AG04449 (cell line): ENCODE results near the gene KRT26.

ENCODE experiments used
- CTCF ChIA-PET: fragments of 350-600 bp; formaldehyde crosslinking; extraction: SDS; loops from one replicate; lab custom pipeline; 2021; ENCODE audit warnings: antibody characterized with exemption; lab: Yijun Ruan, JAX
- POLR2A ChIA-PET: fragments of 400-600, 350-600 bp; formaldehyde crosslinking; extraction: SDS; loops from one replicate; lab custom pipeline; 2020; ENCODE audit warnings: antibody characterized with exemption, inconsistent platforms; lab: Yijun Ruan, JAX
- DNase-seq: peaks from one replicate; pipeline ENCODE4 v3.0.0-alpha.2; 2010; ENCODE audit warnings: low read depth, low spot score
- H3K4me3 ChIP-seq: 2 replicates; pipeline ENCODE4 v1.5.1; 2011; ENCODE audit warnings: low read depth, mild to moderate bottlenecking, control low read depth, low read length
- TF ChIP-seq, protein P1 (sequence below): IDR thresholded peaks from one replicate; pipeline ENCODE4 v1.5.1; 2011; ENCODE audit warnings: mild to moderate bottlenecking, moderate library complexity, low read length, control low read depth, inconsistent platforms; ENCODE audit not compliant: insufficient read depth; ENCODE audit errors: missing control alignments

The KRT26 gene

DNA sequence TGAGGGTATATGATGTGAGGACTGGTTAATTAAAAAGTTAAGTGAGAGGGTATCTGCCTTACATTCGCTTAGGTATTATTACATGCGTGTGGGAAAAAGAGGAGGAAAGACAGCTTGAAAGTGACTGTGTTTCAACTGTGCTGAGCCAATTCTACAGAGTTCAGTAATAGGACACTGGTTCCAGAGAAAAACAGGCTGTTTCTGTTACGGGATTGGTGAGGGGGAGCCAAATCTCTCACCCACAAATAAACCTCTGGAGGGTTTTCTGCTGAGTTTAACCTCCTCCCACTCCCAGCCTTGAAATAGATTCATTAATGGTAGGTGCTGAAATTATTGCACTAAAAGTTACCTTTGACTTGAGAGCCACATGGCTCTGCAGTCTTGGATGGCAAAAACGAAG is 3.9 kb upstream of the KRT26 start:
- H3K4me3 ChIP-seq, result no peak overlapping the region
- CTCF ChIA-PET, result interaction anchor here (1.5 to 2.1 kb wide), 2 partner anchors 16 to 157 kb away, joined by 6 to 9 read pairs; no protein-coding TSS in a partner anchor
- TF ChIP-seq, protein P1, sequence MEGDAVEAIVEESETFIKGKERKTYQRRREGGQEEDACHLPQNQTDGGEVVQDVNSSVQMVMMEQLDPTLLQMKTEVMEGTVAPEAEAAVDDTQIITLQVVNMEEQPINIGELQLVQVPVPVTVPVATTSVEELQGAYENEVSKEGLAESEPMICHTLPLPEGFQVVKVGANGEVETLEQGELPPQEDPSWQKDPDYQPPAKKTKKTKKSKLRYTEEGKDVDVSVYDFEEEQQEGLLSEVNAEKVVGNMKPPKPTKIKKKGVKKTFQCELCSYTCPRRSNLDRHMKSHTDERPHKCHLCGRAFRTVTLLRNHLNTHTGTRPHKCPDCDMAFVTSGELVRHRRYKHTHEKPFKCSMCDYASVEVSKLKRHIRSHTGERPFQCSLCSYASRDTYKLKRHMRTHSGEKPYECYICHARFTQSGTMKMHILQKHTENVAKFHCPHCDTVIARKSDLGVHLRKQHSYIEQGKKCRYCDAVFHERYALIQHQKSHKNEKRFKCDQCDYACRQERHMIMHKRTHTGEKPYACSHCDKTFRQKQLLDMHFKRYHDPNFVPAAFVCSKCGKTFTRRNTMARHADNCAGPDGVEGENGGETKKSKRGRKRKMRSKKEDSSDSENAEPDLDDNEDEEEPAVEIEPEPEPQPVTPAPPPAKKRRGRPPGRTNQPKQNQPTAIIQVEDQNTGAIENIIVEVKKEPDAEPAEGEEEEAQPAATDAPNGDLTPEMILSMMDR, result no peak
- DNase-seq, result no peak
- POLR2A ChIA-PET, result no interaction called here

DNA sequence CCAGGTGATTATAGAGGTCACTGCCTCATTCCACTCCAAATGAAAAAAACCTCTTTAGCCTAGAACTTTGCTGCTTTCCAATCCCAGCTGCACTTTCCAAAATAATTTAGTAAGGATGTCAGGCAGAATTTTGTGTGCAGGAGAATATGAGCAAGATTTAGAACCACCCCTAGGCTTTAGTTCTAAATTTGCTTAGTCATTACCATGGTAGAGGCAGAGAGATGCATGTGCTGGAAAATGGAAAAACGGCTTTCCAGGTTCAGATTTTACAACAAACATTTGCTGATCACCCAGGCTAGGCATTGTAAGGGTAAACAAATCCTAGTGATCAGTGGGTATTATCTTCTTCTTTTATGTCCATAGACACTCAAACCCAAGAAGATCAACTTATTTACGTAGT is 6.3 kb downstream of the KRT26 start:
- DNase-seq, result no peak
- POLR2A ChIA-PET, result no interaction called here
- TF ChIP-seq, protein P1, result no peak
- CTCF ChIA-PET, result no interaction called here
- no peak overlapping the region for H3K4me3 ChIP-seq

DNA sequence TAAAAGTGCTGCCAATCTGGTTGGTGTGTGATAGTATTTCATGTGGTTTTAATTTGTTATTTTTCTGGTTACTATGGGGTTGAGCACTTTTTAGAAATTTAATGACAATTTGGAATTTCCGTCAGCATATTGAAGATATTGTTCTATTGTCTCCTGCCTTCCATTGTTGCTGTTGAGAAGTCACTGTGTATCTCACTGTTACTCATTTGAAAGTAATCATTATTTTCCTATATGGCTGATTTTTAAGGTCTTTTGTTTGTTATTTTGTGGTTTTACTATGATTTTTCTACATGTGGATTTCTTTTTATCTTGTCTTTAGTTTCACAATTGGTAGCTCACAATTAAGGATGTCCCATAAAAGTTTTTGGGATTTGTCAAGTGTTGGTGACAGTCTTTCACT is 8.2 kb downstream of the KRT26 start:
- ChIA-PET POLR2A (no interaction called here), CTCF (interaction anchor here (1.2 to 1.7 kb wide), 2 partner anchors 899 to 904 kb away, joined by 3 to 5 read pairs; no protein-coding TSS in a partner anchor)
- TF ChIP-seq, protein P1, result no peak
- DNase-seq, result no peak
- no peak overlapping the region for H3K4me3 ChIP-seq

DNA sequence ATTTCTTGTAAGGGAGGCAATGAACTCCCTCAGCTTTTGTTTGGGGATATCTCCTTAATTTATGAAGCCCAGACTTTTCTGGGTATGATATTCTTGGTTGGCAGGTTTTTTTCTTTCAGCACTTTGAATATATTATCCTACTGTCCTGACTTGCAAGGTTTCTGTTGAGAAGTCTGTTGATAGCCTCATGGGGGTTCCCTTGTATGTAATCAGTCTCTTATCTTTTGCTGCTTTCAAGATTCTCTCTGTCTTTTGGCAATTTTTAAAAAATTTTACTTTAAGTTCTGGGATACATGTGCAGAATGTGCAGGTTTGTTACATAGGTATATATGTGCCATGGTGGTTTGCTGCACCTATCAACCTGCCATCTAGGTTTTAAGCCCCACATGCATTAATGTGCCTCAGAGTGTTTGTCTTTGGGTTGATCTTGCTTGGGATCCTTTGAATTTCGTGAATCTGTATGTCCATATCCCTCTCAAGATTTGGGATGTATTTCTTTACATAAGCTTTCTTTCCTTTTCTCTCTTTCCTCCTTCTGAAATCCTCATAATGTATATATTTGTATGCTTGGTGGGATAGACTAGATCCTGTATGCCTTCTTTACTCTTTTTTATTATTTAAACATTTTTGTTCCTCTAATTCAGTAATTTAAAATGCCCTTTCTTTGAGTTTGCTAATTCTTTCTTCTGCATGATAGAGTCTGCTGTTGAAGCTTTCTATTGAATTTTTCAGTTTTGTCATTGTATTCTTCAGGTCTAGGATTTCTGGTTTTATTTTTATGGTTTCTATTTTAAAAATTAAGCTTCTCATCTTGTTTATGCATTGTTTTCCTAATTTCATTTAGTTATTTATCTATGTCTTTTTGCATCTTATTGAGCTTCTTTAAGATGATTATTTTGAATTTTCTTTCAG is 11.6 kb downstream of the KRT26 start:
- TF ChIP-seq, protein P1, result no peak
- no peak overlapping the region for H3K4me3 ChIP-seq
- ChIA-PET POLR2A (no interaction called here), CTCF (no interaction called here)
- no peak for DNase-seq

DNA sequence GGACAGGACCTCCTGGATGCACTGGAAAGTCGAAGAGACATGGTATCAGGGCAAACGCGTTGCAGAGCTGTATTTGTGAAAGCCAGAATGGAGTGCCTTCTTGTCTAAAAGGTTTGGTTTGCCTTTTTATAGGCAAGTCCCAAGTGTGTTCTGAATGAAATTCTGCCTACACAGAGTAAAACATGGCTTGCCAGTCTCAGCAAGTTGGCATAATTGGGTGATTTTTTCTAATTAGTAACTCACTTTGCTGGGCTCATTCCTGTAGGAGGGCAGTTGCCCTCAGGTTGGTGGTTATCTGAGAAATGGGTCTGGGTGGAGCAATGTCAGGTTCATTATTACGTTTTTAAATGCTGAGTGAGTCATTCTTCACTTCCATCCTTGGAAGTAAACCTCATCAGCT is 16.8 kb downstream of the KRT26 start, which contains the start of gene KRT25:
Gene KRT25, minus strand, starts transcription at position 101 of the 400 bp plus-strand sequence. Its CDS starts 60 bp downstream, at position 41.
- CTCF ChIA-PET, result no interaction called here
- H3K4me3 ChIP-seq, result no peak within 1 kb of the TSS
- no peak for DNase-seq
- TF ChIP-seq, protein P1, result no peak
- POLR2A ChIA-PET, result no interaction called here

DNA sequence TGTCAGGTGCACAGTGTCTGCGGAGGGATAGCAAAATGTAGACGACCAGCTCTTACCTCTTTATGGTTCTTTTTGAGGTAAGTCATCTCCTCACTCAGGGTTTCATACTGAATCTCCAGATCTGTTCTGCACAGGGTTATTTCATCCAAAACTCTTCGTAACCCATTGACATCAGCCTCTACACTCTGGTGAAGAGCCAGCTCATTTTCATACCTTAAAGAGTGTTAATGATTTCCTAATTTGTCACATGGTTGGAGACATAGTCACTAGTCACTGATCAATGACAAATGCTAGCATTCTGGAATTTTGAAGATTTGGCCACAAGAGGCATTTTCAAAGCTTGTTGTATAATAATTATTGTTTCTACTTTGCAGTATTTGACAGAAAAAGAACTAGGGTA is 18.2 kb downstream of the KRT26 start:
- TF ChIP-seq, protein P1, result no peak
- ChIA-PET CTCF (interaction anchor here (0.9 kb wide), 1 partner anchor 31 kb away, joined by 3 read pairs; no protein-coding TSS in a partner anchor), POLR2A (no interaction called here)
- no peak overlapping the region for H3K4me3 ChIP-seq
- DNase-seq, result no peak
